GM19324 (cell line): ENCODE data around the gene CLHC1.
A peak's percentile ranks its signal among the peaks of the same experiment; 100 is the strongest.

Experiments
- ATAC-seq: cut with Tn5 transposase; IDR thresholded peaks from one replicate; pipeline ENCODE4 v1.9.1; 2021; ENCODE audit warnings: mild to moderate bottlenecking, moderate library complexity; ENCODE audit not compliant: unreplicated experiment, low FRiP score

Gene CLHC1

DNA sequence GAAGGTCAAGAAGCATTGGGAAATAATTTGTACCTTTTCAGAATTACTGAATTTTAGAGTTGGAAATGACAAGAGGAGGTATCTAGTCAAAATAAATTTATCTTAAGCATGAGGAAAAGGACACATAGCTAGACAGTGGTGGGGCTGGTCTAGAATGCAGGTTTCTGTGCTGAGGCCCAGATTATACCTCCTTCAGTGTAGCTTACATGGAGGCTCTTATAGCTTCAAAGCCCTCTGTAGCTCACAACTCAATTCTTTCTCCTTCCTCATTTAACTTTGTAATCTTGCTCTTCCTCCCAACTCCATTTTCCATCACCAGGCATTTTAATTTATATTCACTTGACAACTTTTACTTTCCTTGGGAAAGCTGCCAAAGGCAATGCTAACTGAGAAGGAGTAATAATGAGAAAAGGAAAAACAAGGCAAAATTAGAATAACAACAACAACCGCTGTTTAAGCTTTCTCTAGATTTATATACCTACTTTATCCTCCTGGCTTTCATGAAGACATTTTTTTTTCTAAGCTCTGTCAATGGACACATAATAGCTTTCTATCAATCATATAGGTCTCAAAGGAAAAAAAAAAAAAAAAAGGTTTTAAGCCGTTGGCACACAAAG, 58.5 kb downstream of the CLHC1 start:
- ATAC-seq: no peak

- ATAC-seq: no peak
Measured at GRCh38 chr2:55169915-55170314, 62.2 kb downstream of the CLHC1 start.

DNA sequence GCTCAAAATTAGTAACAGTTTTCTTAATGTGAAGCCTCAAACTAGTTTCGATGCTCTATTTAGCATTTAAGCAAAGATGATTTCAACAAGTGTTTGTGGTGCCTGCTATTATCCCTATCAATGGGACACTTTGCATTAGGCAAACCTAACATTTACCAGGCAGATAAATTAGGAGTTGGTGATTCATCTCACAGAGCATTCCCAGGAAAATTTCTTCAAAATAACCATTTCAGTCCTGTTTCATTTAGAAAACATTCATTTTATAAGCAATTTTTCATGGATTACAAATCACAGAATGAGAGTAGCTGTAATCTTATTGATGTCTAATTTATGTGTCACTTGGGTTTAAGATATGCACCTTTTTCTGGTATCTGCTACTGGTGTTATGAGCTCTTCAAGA, 62.7 kb downstream of the CLHC1 start:
- no peak for ATAC-seq

DNA sequence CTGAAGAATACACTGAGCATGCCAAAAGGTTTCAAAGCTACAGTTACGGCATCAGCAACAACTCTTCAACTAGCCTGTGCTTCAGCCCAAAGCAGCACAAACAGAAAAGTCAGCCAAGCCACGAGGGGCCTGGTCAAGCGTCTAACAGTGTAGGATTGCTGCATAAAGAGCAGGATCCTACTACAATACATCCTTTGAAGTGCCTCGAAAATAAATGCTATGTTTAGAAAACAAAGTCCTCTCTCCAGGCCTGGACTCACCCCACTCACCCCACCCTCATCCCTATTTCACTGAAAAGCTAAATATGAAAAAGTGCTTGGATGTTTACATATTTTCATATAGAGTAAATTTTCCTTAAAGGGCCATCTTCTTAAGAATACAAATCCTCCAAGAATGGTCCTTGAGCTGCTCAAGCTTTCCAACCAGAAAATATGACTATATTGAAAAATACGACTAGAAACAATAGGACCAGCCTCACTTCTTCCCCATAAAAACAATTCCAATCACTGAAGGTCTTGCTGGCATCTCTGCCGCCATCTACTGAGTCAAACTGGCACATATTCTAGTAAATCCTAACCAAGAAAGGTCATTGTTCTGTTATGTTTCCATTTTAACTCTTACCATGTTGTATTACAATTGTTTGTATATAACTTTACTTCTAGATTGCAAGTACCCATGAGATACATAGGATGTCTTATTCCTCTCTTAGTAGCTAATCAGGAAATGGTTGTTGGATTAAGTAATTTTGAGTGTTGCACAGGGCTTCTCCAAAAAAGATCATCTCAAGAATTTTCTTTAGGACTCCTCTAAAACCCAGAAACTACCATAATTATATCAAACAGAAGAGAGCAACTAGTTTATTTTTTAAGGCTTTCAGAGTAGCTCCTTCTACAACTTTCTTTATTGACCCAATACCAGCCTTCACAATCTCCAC, 63.6 kb downstream of the CLHC1 start:
- ATAC-seq: no peak

GRCh38 chr2:55165626-55166025, 66.5 kb downstream of the CLHC1 start:
- no peak for ATAC-seq

GRCh38 chr2:55164534-55165480, 67.3 kb downstream of the CLHC1 start:
- ATAC-seq: no peak

DNA sequence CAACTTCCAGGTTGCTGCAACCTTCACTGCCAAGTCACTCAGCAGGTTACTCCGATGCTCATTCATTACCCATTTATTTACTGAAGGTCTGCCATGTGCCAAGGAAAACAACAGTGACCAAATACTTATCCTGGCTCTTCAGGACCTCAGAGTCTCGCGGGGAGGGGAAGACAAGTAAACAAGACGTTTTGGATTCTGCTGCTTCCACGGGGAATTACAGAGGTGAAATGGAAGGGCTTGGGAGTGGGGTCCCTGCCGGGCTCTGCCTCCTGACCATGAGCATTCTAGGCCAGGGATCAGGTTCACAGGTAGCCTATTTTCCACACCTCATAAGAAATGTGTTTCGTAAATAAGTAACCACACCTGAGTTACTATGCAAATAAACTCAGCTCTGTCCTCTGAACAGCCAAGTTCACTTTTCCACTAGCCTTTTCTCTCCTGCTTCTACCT, 68.1 kb downstream of the CLHC1 start:
- ATAC-seq: no peak

GRCh38 chr2:55163274-55163721, 68.8 kb downstream of the CLHC1 start:
- ATAC-seq: no peak

GRCh38 chr2:55162284-55163006, 69.6 kb downstream of the CLHC1 start:
- ATAC-seq: no peak

GRCh38 chr2:55161295-55162210, 70.5 kb downstream of the CLHC1 start:
- ATAC-seq: no peak

GRCh38 chr2:55160422-55160821, 71.7 kb downstream of the CLHC1 start:
- ATAC-seq: no peak

DNA sequence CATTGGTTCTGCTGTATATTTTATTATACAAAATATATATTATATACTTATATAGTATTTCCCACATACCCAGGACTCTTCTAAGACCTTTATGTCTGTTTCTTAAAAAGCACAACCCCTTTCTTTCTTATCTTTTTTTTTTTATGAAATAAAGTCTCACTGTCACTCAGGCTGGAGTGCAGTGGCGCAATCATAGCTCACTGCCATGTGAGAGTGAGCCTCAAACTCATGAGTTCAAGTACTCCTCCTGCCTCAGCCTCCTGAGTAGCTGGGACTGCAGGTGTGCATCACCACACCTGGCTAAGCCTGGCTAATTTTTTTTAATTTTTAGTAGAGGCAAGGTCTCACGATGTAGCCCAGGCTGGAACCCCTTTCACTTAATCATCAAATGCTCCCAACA, 72.3 kb downstream of the CLHC1 start:
- no peak for ATAC-seq

GRCh38 chr2:55159037-55159651, 72.9 kb downstream of the CLHC1 start:
- peak; percentile 49 for ATAC-seq

- ATAC-seq: no peak
Measured at GRCh38 chr2:55158111-55158814, 73.8 kb downstream of the CLHC1 start.

- no peak for ATAC-seq
Measured at GRCh38 chr2:55157474-55157884, 74.6 kb downstream of the CLHC1 start.

DNA sequence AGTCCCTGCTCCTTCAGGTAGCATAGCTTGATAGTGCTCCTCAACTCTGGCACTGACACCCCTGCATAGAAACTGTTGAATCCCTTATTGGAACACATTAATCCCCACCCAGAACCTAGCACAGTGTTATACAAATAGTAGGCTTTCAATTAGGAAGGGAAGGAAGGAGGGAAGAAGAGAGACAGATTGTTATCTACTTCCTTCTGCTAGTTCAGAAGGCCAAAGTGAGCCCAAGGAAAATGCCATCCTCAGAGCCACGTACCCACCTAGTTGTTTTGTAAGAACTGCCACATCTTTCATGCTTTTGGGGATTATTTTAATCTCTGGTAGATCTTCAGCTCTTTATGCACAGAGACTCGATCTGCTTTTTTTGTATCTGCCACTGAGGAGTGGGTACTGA, 75.1 kb downstream of the CLHC1 start:
- ATAC-seq: no peak

DNA sequence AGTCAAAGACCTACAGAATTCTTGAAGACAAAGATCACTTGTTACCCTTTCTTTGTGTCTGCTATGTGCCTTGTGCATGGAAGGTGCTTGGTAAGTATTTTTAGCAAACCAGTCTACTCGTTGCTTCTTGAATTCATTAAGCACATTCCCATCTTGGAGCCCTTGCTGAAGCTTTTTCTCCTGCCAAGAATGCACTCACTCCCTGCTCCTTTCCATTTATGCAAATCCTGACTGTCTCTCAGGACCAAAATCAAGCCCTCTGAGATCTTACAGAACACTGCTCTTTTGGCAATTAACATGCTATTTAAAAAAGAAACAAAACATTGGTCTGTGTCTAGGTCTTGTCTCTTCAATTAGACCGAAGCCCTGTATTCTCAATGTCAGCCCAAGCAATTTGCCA, 75.8 kb downstream of the CLHC1 start:
- ATAC-seq: no peak

DNA sequence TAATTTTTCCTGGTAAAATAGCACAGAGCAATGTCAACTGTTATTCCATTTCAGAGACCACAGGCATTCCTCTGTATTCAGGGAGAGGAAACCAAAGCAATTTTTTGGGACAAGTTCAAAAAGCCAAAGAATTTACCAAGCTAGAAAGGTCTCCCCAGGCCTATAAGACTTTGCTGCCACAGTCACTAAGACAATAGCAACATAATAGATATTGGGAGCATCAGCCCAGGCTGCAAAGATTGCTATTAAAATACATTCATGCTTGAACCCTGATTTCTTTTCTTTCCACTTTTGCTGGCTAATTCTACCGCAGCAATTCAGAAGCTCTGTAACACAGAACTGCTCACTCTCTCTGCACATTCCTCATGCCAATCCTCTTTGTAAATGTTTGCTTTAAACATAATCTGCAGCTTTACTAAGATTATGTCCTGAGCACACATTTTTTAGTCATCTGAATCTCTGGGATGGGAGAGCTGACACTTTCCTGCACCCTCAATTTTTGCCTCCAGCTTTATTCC, 76.3 kb downstream of the CLHC1 start:
- ATAC-seq: no peak
